T-helper 17 cell (primary cell): ENCODE results near the gene SRCAP. TPM values are rescaled to one million over a fixed set of nuclear protein-coding genes. Genes with fewer than 3 reads are reported as not detected.
A peak's percentile ranks its signal among the peaks of the same experiment; 100 is the strongest.

Source experiments
- ATAC-seq: fragments of 150-1000 bp; cut with Tn5 transposase; 2 replicates; pipeline ENCODE4 v1.10.0; 2021; ENCODE audit warnings: mild to moderate bottlenecking, moderate library complexity
- DNase-seq, 3 donors: peaks; one replicate each; pipeline versions ENCODE4 v3.0.0 to v3.0.0-alpha.2; 2020 to 2021
- H3K9me3 ChIP-seq: one replicate; pipeline ENCODE4 v1.7.0; 2013; ENCODE audit warnings: low read length, mild to moderate bottlenecking; ENCODE audit not compliant: control insufficient read depth, poor library complexity, severe bottlenecking
- H3K27ac Mint-ChIP-seq: one replicate; pipeline ENCODE4 v1.8.0; 2022; ENCODE audit warnings: mild to moderate bottlenecking, moderate library complexity, mixed read lengths
- H3K27me3 Mint-ChIP-seq: one replicate; pipeline ENCODE4 v1.8.0; 2022; ENCODE audit warnings: mixed read lengths
- H3K36me3 Mint-ChIP-seq: one replicate; pipeline ENCODE4 v1.8.0; 2022; ENCODE audit warnings: low read depth, mixed read lengths
- H3K4me1 Mint-ChIP-seq: one replicate; pipeline ENCODE4 v1.8.0; 2022; ENCODE audit warnings: mild to moderate bottlenecking, mixed read lengths
- H3K4me3 Mint-ChIP-seq: one replicate; pipeline ENCODE4 v1.8.0; 2022; ENCODE audit warnings: mild to moderate bottlenecking, moderate library complexity, mixed read lengths
- total RNA-seq, 4 donors: library from RNA in 2 of 4; stranded (reverse) in 2 of 4; gene quantifications; one replicate each; pipeline ENCODE4 v1.2.3 and lab custom pipeline; 2022 to 2026

SRCAP gene
- 10 to 100 TPM; 86.9 to 90.5 TPM for total RNA-seq
- total RNA-seq (lab: John Stamatoyannopoulos, UW), result 13.0 to 16.8 reads per million in 2 donors

GRCh38 chr16:30698816-30699614, at the start of gene SRCAP:
Gene SRCAP, plus strand, starts transcription at chr16:30699171. Its CDS starts 1,654 bp downstream, at chr16:30700825.
- peak; percentile 24 for ATAC-seq
- peak within 1 kb of the TSS; percentile 97 for H3K4me3 Mint-ChIP-seq
- no peaks in the 10 kb centered on the region for H3K36me3 Mint-ChIP-seq

DNA sequence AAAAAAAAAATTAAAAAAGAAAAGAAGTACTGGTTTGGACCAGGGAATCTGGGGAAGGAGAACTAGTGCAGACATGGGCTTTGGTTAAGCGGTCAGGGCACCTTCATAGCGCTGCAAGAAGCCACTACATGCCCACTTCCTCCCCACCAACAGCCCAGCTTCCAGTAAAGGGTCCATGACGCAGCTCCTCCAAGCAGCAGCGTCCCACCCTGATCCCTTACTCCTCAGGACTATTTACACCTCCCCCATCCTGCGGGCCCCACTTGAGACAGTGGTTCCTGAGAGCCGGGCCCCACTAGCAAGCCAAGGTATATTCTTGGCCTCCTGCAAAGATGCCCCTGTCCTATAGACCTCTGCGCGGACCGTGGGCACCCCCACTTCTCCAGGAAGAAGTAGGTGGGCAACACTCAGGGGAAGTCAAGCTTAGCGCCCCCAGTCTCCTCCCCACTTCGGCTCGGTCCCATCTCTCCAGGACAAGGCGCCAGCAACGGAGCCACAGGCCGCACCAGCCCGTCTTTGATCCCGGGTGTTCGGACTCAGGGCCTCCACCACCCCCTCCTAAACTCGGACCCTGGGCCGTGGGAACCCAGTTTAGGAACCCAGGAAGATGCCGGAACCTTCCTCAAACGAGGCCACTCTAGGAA, 49.1 kb upstream of the SRCAP start:
- Mint-ChIP-seq H3K27me3 (no peaks in the 10 kb centered on the region), H3K4me3 (peak overlapping the region; percentile 100), H3K27ac (peak overlapping the region; percentile 98), H3K4me1 (peaks cover 25% of the 10 kb centered on the region), H3K36me3 (peaks cover 4% of the 10 kb centered on the region)
- H3K9me3 ChIP-seq, result no peaks in the 10 kb centered on the region
- no peak for DNase-seq
- no peak for ATAC-seq

More at GRCh38 chr16:30698816-30699614, at the start of gene SRCAP:
- no peaks in the 10 kb centered on the region for H3K9me3 ChIP-seq
- H3K27me3 Mint-ChIP-seq, result no peaks in the 10 kb centered on the region
- H3K27ac Mint-ChIP-seq, result peak within 1 kb of the TSS; percentile 100
- peak; percentile 64 to 70 (median 65) for DNase-seq
- peaks cover 29% of the 10 kb centered on the region for H3K4me1 Mint-ChIP-seq

DNA sequence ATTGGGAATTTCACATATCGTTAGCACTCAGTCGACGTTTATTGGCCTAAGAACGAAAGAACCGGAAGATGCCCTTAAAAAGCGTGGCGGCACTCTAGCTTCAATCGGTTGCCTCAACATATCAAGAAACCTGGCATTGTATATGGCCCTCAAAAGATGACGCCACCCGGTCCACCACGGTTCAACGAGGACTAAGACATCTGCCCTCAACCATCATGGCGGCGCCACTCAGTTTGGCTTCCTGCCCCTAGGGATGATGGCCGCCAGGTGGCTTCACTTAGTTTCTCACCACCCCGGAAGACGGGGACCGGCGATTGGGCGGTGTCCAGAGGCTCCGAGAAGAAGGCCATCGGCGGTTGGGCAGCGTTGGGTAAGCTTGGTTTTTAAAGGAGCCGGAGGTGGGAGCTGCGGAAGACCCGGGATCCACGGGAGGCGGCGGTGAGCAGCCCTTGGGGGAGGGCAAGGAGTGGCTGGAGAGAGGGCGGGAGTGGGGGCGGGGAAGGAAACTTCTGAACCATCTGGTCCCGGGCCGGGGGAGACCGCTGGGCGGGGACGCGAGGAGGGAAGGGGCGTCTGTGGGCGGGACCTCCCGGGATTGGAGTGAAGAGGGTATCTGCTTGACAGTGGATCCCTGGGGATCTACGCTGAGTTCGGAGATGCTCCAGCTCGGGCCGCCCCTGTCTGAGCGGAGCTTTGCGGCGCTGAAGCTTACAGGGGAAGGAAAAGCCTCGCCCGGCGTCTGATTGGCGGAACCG, 48.4 kb upstream of the SRCAP start, which contains the start of gene PRR14:
Gene PRR14, plus strand, starts transcription at position 592 of the 755 bp plus-strand sequence. CDS start 686 bp downstream, outside the sequence.
- peak; percentile 93 to 96 (median 95) for DNase-seq
- H3K9me3 ChIP-seq, result no peaks in the 10 kb centered on the region
- Mint-ChIP-seq H3K27me3 (no peaks in the 10 kb centered on the region), H3K27ac (peak within 1 kb of the TSS; percentile 98), H3K36me3 (peaks cover 7% of the 10 kb centered on the region), H3K4me3 (peak within 1 kb of the TSS; percentile 100), H3K4me1 (peaks cover 25% of the 10 kb centered on the region)
- ATAC-seq, result peak; percentile 87

DNA sequence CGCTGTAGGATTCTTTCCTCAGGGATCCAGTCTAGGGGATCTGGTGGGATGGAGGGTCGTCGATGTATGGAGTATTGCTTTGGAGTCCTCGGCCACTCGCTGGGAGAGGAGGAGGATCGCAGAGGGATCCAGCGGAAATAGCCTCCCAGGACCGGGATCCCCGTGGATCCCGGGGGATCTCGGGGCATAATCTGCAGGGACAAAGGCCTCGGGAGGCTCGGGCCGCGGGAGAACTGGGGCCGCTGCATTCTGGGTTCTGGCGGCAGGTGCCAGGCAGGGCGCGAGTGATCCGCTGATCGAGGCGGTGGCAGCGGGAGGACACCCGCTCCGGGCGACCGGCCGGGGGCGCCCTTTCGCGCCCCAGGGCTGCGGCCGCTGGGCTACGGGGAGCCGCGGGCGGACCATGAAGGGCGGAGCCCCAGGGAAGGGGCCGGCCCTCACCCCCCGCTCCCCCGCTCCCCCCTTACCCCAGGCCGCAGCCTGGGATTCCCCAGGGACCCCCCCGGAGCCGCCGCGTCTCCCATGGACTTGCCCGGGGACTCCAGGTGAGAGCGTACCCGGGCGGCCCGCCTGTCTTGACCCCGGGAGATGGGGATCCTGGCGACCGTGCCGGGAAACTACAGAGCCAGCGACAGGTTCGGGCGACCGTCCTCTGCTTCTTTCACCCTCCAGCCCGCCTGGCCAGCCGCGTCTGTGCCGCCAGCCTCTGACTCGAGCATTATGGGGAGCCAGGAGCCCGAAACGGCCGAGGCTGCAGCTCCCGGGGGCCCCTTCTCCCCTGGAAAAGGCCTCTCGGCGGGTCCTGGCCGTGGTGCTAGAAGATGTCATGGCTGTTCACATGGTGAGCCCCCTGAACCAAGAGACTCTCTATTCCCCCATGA, 47.6 kb upstream of the SRCAP start:
- no peaks in the 10 kb centered on the region for H3K9me3 ChIP-seq
- peaks cover 7% of the 10 kb centered on the region for H3K36me3 Mint-ChIP-seq
- H3K4me1 Mint-ChIP-seq, result peaks cover 27% of the 10 kb centered on the region
- ATAC-seq (peak; percentile 69), DNase-seq (peak; percentile 64 to 82 (median 78))
- peak overlapping the region; percentile 98 for H3K27ac Mint-ChIP-seq
- peak overlapping the region; percentile 100 for H3K4me3 Mint-ChIP-seq
- no peaks in the 10 kb centered on the region for H3K27me3 Mint-ChIP-seq

- H3K4me1 Mint-ChIP-seq, result peaks cover 29% of the 10 kb centered on the region
- no peaks in the 10 kb centered on the region for H3K27me3 Mint-ChIP-seq
- DNase-seq, result no peak
- no peak for ATAC-seq
- H3K36me3 Mint-ChIP-seq, result peaks cover 7% of the 10 kb centered on the region
- peak overlapping the region; percentile 98 for H3K27ac Mint-ChIP-seq
- no peaks in the 10 kb centered on the region for H3K9me3 ChIP-seq
- peak overlapping the region; percentile 100 for H3K4me3 Mint-ChIP-seq
Measured at GRCh38 chr16:30652005-30652296, 47.0 kb upstream of the SRCAP start.

DNA sequence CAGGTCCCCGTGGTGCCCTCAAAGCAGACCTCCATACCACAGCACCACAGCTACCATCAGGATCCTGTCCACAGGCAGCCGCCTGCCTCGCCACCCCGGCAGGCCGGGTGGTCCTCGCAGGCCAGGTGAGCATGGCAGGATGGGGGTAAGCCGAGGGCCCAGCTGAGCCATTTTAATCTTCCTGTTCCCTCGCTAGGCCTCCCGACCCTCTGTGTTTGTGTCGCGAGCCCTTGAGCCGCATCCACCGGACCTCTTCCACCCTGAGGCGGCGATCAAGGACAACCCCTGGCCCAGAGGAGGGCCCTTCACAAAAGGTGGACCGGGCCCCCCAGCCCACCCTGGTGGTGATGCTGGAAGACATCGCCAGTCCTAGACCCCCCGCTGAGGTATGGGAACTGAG, 46.3 kb upstream of the SRCAP start:
- ATAC-seq, result no peak
- Mint-ChIP-seq H3K36me3 (peaks cover 7% of the 10 kb centered on the region), H3K4me3 (peak overlapping the region; percentile 100), H3K4me1 (peaks cover 36% of the 10 kb centered on the region), H3K27me3 (no peaks in the 10 kb centered on the region), H3K27ac (peak overlapping the region; percentile 98)
- H3K9me3 ChIP-seq, result no peaks in the 10 kb centered on the region
- DNase-seq, result no peak

DNA sequence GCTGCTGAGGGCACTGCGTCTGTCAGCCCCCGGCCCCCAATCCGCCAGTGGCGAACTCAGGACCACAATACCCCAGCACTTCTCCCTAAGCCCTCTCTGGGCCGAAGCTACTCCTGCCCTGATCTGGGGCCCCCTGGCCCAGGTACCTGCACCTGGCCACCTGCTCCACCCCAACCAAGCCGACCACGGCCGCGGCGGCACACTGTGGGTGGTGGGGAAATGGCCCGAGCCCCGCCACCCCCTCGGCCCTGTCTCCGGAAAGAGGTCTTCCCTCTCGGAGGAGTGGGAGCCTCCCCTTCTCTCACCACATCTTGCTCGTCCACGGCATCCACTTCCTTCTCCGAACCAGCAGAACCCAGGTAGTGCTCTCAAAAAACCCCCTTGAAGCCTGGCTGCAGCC, 44.1 kb upstream of the SRCAP start:
- Mint-ChIP-seq H3K27ac (no peak overlapping the region), H3K27me3 (no peaks in the 10 kb centered on the region), H3K4me3 (no peak overlapping the region), H3K36me3 (peaks cover 7% of the 10 kb centered on the region), H3K4me1 (peaks cover 43% of the 10 kb centered on the region)
- H3K9me3 ChIP-seq, result no peaks in the 10 kb centered on the region
- ATAC-seq (no peak), DNase-seq (no peak)

- Mint-ChIP-seq H3K27me3 (no peaks in the 10 kb centered on the region), H3K4me1 (peaks cover 39% of the 10 kb centered on the region), H3K4me3 (no peak overlapping the region), H3K36me3 (peaks cover 8% of the 10 kb centered on the region), H3K27ac (peak overlapping the region; percentile 14)
- DNase-seq (no peak), ATAC-seq (no peak)
- no peaks in the 10 kb centered on the region for H3K9me3 ChIP-seq
Measured at GRCh38 chr16:30655815-30656347, 43.1 kb upstream of the SRCAP start.

GRCh38 chr16:30656388-30656787, 42.6 kb upstream of the SRCAP start:
- no peak for DNase-seq

DNA sequence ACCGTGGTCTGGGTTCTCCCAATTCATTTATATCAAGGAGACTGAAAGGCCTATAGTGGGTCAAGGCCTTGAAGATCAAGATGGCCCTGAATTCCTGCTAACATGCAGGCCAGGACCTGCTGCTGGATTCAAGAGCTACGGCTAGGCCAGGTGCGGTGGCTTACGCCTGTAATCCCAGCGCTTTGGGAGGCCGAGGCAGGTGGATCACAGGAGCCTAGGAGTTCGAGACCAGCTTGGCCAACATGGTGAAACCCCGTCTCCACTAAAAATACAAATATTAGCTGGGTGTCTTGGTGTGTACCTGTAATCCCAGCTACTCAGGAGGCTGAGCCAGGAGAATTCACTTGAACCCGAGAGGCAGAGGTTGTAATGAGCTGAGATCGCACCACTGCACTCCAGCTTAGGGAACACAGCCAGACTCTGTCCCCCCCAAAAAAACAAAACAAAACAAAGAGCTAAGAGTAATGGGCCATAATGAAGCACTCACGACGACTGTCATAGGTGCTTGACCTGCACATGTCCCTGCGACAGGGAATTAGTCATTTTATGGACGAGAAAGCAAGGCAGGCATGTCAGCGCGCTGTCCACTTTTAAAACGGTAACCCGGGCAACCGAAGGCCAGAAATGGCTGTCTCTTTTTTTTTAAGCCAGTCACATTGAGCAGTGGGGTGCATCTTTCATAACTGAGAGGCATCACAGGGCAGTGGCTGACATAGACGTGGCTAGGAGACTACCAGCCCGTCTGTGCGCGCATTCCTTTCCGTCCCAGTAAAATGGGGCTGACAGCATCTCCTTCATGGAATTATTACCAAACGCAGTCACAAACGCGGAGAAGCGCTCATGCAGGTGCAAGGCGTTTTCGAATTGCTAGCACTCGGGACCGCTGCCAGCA, 41.8 kb upstream of the SRCAP start:
- Mint-ChIP-seq H3K36me3 (peaks cover 8% of the 10 kb centered on the region), H3K4me1 (peaks cover 43% of the 10 kb centered on the region), H3K27ac (peak overlapping the region; percentile 99), H3K27me3 (no peaks in the 10 kb centered on the region), H3K4me3 (peak overlapping the region; percentile 93)
- H3K9me3 ChIP-seq, result no peaks in the 10 kb centered on the region
- ATAC-seq (no peak), DNase-seq (no peak)

More at GRCh38 chr16:30656388-30656787, 42.6 kb upstream of the SRCAP start:
- Mint-ChIP-seq H3K36me3 (peaks cover 8% of the 10 kb centered on the region), H3K4me1 (peaks cover 41% of the 10 kb centered on the region), H3K27me3 (no peaks in the 10 kb centered on the region), H3K4me3 (peak overlapping the region; percentile 45), H3K27ac (peak overlapping the region; percentile 99)
- no peaks in the 10 kb centered on the region for H3K9me3 ChIP-seq
- no peak for ATAC-seq

GRCh38 chr16:30657866-30658730, 40.9 kb upstream of the SRCAP start, which contains the start of gene FBRS:
Gene FBRS, plus strand, starts transcription at chr16:30658431. Its CDS starts 1,088 bp downstream, at chr16:30659519.
- Mint-ChIP-seq H3K36me3 (peaks cover 10% of the 10 kb centered on the region), H3K4me3 (peak within 1 kb of the TSS; percentile 93), H3K27me3 (no peaks in the 10 kb centered on the region), H3K4me1 (peaks cover 41% of the 10 kb centered on the region), H3K27ac (peak within 1 kb of the TSS; percentile 99)
- DNase-seq, result peak; percentile 99 to 100 (median 99)
- H3K9me3 ChIP-seq, result no peaks in the 10 kb centered on the region
- peak; percentile 76 for ATAC-seq
